Tibial artery (tissue), 4 donors: ENCODE results near the gene ANKLE1.
"Not testable (repeated sequence)": the region's sequence is repeated elsewhere in the genome, so short reads cannot be mapped to it uniquely, and the experiment has no call there.

Experiments used
- DNase-seq, 2 donors: peaks; one replicate each; pipeline ENCODE4 v3.0.0-alpha.2; 2019
- H3K27ac ChIP-seq, 2 donors: fragments of 200-600 bp; sonication (generic) in 1 of 2; 1 replicate in 1 of 2; 2 replicates in 1 of 2; pipeline ENCODE4 v1.5.1; 2018 to 2019; ENCODE audit warnings: mild to moderate bottlenecking in 1 of 2
- H3K27me3 ChIP-seq, 2 donors: fragments of 200-600 bp; sonication (generic) in 1 of 2; one replicate each; pipeline versions ENCODE4 v1.5.1 to v1.6.0; 2016 to 2019
- H3K36me3 ChIP-seq, 3 donors: fragments of 200-600 bp; sonication (generic) in 2 of 3; one replicate each; pipeline ENCODE4 v1.5.1; 2016 to 2019; ENCODE audit warnings: mild to moderate bottlenecking in 2 of 3
- H3K4me1 ChIP-seq, 4 donors: fragments of 200-600 bp; sonication (generic) in 2 of 4; 1 replicate in 3 of 4; 2 replicates in 1 of 4; pipeline ENCODE4 v1.5.1; 2016 to 2019
- H3K4me3 ChIP-seq, 2 donors: fragments of 200-600 bp; sonication (generic) in 1 of 2; 1 replicate in 1 of 2; 2 replicates in 1 of 2; pipeline ENCODE4 v1.5.1; 2018 to 2019; ENCODE audit warnings: mild to moderate bottlenecking in 2 of 2
- H3K9me3 ChIP-seq, 3 donors: fragments of 200-600 bp; sonication (generic) in 1 of 3; one replicate each; pipeline ENCODE4 v1.5.1; 2016 to 2019
- intact Hi-C: fragments of 100-400 bp; cut with DNase I; formaldehyde crosslinking; loops from one replicate; pipeline ENCODE4 v1.15.0; 2023; ENCODE audit warnings: low total_unique reads
- TF ChIP-seq, protein P1 (sequence below), 2 experiments: fragments of 200-600 bp in 1 of 2; fragments of 450-650 bp in 1 of 2; IDR thresholded peaks; one replicate each; pipeline ENCODE4 v1.5.1; 2017 to 2019; ENCODE audit warnings: antibody characterized with exemption in 2 of 2, mild to moderate bottlenecking in 1 of 2, moderate library complexity in 1 of 2

The ANKLE1 gene

DNA sequence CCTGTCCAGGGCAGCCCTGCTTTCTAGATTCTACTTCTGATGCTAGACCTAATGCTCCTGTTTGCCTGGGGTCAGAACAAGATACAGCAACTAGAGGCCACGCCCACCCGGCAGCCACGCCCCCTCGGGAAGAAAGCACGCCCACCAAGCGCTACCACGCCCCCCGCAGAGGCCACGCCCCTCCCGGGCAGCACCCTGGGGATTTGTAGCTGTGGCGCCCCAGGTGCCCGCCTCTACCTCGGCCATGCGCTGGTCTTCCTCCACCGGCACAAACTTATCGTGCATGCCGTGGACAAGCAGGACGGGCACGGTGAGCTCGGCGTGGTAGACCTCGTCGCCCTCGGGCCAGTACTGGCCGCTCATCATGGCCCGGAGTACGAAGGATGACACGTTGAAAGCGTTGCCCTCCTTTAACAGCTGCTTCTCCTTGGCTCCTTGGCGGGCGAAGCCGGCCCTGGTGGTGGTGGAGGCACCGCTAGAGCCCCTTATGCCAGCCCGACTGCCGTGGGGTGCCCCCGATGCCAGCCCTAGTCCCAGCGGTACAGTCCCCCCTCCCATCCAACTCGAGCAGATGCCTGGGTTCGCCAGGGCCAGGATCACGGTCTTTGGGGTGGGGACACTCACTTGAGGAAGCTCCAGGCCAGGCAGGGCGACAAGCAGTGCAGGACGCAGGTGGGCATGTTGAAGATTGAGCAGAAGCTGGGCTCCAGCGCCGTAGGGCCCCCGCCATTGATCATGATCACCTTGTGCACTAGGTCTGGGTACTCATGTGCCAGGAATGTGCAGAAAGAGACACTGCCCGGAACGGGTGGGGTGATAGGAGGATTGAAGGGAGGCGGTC, 12.6 kb downstream of the ANKLE1 start:
- peaks cover 0 to 26% (median 7%) of the 10 kb centered on the region in 3 donors for H3K36me3 ChIP-seq
- peaks cover 0 to 3% of the 10 kb centered on the region in 2 donors for H3K27me3 ChIP-seq
- H3K27ac ChIP-seq = no peak overlapping the region
- H3K9me3 ChIP-seq = no peaks in the 10 kb centered on the region
- DNase-seq = no peak
- TF ChIP-seq, protein P1, sequence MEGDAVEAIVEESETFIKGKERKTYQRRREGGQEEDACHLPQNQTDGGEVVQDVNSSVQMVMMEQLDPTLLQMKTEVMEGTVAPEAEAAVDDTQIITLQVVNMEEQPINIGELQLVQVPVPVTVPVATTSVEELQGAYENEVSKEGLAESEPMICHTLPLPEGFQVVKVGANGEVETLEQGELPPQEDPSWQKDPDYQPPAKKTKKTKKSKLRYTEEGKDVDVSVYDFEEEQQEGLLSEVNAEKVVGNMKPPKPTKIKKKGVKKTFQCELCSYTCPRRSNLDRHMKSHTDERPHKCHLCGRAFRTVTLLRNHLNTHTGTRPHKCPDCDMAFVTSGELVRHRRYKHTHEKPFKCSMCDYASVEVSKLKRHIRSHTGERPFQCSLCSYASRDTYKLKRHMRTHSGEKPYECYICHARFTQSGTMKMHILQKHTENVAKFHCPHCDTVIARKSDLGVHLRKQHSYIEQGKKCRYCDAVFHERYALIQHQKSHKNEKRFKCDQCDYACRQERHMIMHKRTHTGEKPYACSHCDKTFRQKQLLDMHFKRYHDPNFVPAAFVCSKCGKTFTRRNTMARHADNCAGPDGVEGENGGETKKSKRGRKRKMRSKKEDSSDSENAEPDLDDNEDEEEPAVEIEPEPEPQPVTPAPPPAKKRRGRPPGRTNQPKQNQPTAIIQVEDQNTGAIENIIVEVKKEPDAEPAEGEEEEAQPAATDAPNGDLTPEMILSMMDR (IDR thresholded peaks at IDR 0.05) = no peak
- no peak overlapping the region for H3K4me3 ChIP-seq
- peaks cover 0 to 17% (median 8%) of the 10 kb centered on the region in 4 donors for H3K4me1 ChIP-seq
- intact Hi-C loops = no loop called here

DNA sequence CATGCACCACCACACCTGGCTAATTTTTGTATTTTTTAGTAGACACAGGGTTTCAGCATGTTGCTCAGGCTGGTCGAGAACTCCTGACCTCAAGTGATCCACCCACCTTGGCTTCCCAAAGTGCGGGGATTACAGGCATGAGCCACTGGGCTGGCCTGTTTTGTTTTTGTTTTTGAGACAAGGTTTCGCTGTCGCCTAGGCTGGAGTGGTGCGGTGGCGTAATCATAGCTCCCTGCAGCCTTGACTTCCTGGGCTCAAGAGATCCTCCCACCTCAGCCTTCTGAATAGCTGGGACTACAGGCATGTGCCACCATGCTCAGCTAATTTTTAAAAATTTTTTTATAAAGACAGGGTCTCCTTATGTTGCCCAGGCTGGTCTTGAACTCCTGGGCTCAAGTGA, 13.8 kb downstream of the ANKLE1 start:
- H3K36me3 ChIP-seq = peaks cover 0 to 37% (median 7%) of the 10 kb centered on the region in 3 donors
- H3K27me3 ChIP-seq, intact Hi-C loops, H3K4me3 ChIP-seq, DNase-seq, H3K27ac ChIP-seq, H3K9me3 ChIP-seq: not testable (repeated sequence)
- peaks cover 0 to 12% (median 8%) of the 10 kb centered on the region in 4 donors for H3K4me1 ChIP-seq

DNA sequence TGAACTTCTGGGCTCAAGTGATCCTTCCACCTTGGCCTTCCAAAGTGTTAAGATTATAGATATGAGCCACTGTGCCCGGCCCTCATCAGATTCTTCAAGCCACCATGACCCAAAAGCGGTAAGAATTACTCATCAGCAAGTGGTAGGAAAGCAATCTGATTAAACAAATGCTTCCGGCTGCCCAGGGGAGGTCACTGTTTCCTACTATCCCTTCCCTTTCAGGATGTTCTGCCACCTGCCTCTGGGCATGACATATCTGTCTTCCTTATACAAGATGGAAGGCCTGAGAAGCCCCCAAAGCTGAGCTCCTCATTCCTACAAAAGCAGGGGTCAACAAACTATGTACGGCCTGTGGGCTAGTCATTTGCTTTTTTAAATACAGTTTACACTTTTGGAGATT, 14.6 kb downstream of the ANKLE1 start:
- Histone ChIP-seq H3K4me3 (no peak overlapping the region), H3K9me3 (no peaks in the 10 kb centered on the region), H3K27ac (no peak overlapping the region), H3K27me3 (no peaks in the 10 kb centered on the region), H3K4me1 (peaks cover 0 to 12% (median 8%) of the 10 kb centered on the region in 4 donors), H3K36me3 (peaks cover 0 to 44% (median 13%) of the 10 kb centered on the region in 3 donors)
- intact Hi-C loops = no loop called here
- TF ChIP-seq, protein P1 (IDR thresholded peaks at IDR 0.05) = no peak
- DNase-seq = no peak

GRCh38 chr19:17296976-17297375, 15.3 kb downstream of the ANKLE1 start:
- Histone ChIP-seq H3K9me3 (no peaks in the 10 kb centered on the region), H3K27me3 (no peaks in the 10 kb centered on the region), H3K27ac (no peak overlapping the region), H3K4me1 (peaks cover 0 to 11% (median 5%) of the 10 kb centered on the region in 4 donors), H3K36me3 (peaks cover 0 to 47% (median 13%) of the 10 kb centered on the region in 3 donors), H3K4me3 (no peak overlapping the region)
- TF ChIP-seq, protein P1 (IDR thresholded peaks at IDR 0.05) = no peak
- DNase-seq = no peak
- intact Hi-C loops = no loop called here

- Histone ChIP-seq H3K4me1 (peaks cover 0 to 34% (median 26%) of the 10 kb centered on the region in 4 donors), H3K36me3 (peaks cover 0 to 39% (median 13%) of the 10 kb centered on the region in 3 donors), H3K27me3 (no peaks in the 10 kb centered on the region), H3K27ac (no peak overlapping the region), H3K4me3 (no peak overlapping the region), H3K9me3 (no peaks in the 10 kb centered on the region)
- TF ChIP-seq, protein P1 (IDR thresholded peaks at IDR 0.05) = no peak
- intact Hi-C loops = loop anchor here (5.0 kb wide), 1 partner anchor 86 kb away; no protein-coding TSS in a partner anchor
- no peak for DNase-seq
Observed at GRCh38 chr19:17300992-17301619, 19.4 kb downstream of the ANKLE1 start.
